HG02571 (cell line): Measurements from ENCODE around the gene CNTFR.
A peak's percentile ranks its signal among the peaks of the same experiment; 100 is the strongest.

Experiments
- ATAC-seq: cut with Tn5 transposase; IDR thresholded peaks from one replicate; pipeline ENCODE4 v1.9.1; 2021; ENCODE audit warnings: mild to moderate bottlenecking, moderate library complexity; ENCODE audit not compliant: unreplicated experiment

Gene CNTFR

GRCh38 chr9:34620061-34620994, 30.8 kb upstream of the CNTFR start, which contains the start of gene DCTN3:
Gene DCTN3 (minus strand): TSS chr9:34620495. CDS start chr9:34620464, 31 bp downstream.
- ATAC-seq: peak; percentile 97

- ATAC-seq: no peak
These were observed 25.6 kb upstream of the CNTFR start for GRCh38 chr9:34615132-34615531.

GRCh38 chr9:34612788-34613390, 23.4 kb upstream of the CNTFR start:
- peak; percentile 52 for ATAC-seq

GRCh38 chr9:34611811-34612787, 22.6 kb upstream of the CNTFR start, which contains the start of gene RPP25L:
Gene RPP25L (minus strand): TSS chr9:34612097. CDS start chr9:34611296, 801 bp downstream.
- ATAC-seq: peak; percentile 76

GRCh38 chr9:34611251-34611810, 21.8 kb upstream of the CNTFR start:
- ATAC-seq: peak; percentile 5

- ATAC-seq: no peak
These were observed 21.1 kb upstream of the CNTFR start for GRCh38 chr9:34610434-34611206.

- no peak for ATAC-seq
These were observed 17.8 kb upstream of the CNTFR start for GRCh38 chr9:34607331-34607730.

GRCh38 chr9:34606905-34607304, 17.4 kb upstream of the CNTFR start:
- ATAC-seq: no peak

GRCh38 chr9:34606190-34606589, 16.7 kb upstream of the CNTFR start:
- ATAC-seq: no peak

GRCh38 chr9:34603610-34604231, 14.2 kb upstream of the CNTFR start:
- ATAC-seq: no peak

- ATAC-seq: no peak
These were observed 12.5 kb upstream of the CNTFR start for GRCh38 chr9:34601937-34602573.

- ATAC-seq: no peak
These were observed 11.4 kb upstream of the CNTFR start for GRCh38 chr9:34600908-34601307.

GRCh38 chr9:34599546-34599945, 10.0 kb upstream of the CNTFR start:
- ATAC-seq: no peak

- no peak for ATAC-seq
These were observed 4.7 kb upstream of the CNTFR start for GRCh38 chr9:34594177-34594576.

- no peak for ATAC-seq
These were observed 3.5 kb upstream of the CNTFR start for GRCh38 chr9:34592895-34593601.

- no peak for ATAC-seq
These were observed 2.7 kb upstream of the CNTFR start for GRCh38 chr9:34591917-34592866.
